HEK293 (cell line): Measurements from ENCODE around the gene C3orf20.
A peak's percentile ranks its signal among the peaks of the same experiment; 100 is the strongest.

ENCODE experiments used
- CTCF ChIA-PET: fragments of 350-600 bp; formaldehyde crosslinking; extraction: SDS; loops from one replicate; lab custom pipeline; 2021; ENCODE audit warnings: antibody characterized with exemption; lab: Yijun Ruan, JAX
- POLR2A ChIA-PET: fragments of 300-600 bp; formaldehyde crosslinking; extraction: SDS; loops from one replicate; lab custom pipeline; 2020; ENCODE audit warnings: antibody characterized with exemption, inconsistent platforms; lab: Yijun Ruan, JAX
- H3K27ac ChIP-seq: fragments of 200-500 bp; sonication (Bioruptor generic); 2 replicates; pipeline ENCODE4 v1.5.1; 2014; ENCODE audit warnings: low read depth, low read length, control low read depth, inconsistent platforms; ENCODE audit errors: extremely low read depth
- H3K36me3 ChIP-seq, 2 experiments: fragments of 200-500 bp in 1 of 2; sonication (Bioruptor generic) in 1 of 2; 1 replicate in 1 of 2; 2 replicates in 1 of 2; pipeline ENCODE4 v1.5.1; 2014 to 2017; ENCODE audit warnings: inconsistent platforms in 2 of 2, low read length in 2 of 2; ENCODE audit not compliant: control insufficient read depth in 2 of 2, insufficient read depth in 1 of 2
- H3K4me1 ChIP-seq: fragments of 200-500 bp; sonication (Bioruptor generic); 2 replicates; pipeline ENCODE4 v1.5.1; 2014; ENCODE audit warnings: mild to moderate bottlenecking, low read length, inconsistent platforms; ENCODE audit not compliant: control insufficient read depth, insufficient read depth
- H3K4me3 ChIP-seq: 2 replicates; pipeline ENCODE4 v1.5.1; 2011; ENCODE audit warnings: low read depth, mild to moderate bottlenecking, control low read depth, low read length, moderate library complexity
- H3K9me3 ChIP-seq: fragments of 200-500 bp; sonication (Bioruptor generic); 2 replicates; pipeline ENCODE4 v1.5.1; 2014; ENCODE audit warnings: low read depth, low read length, inconsistent platforms; ENCODE audit not compliant: control insufficient read depth, insufficient read depth
- HOXC10 ChIP-seq: sonication (generic); formaldehyde crosslinking; IDR thresholded peaks from 2 replicates; pipeline ENCODE4 v1.8.1; 2023; ENCODE audit warnings: mild to moderate bottlenecking, missing genetic modification reagents
- OSR2 ChIP-seq: fragments of 450-650 bp; formaldehyde crosslinking; IDR thresholded peaks from 2 replicates; pipeline ENCODE4 v1.5.1; 2016; ENCODE audit warnings: missing biosample characterization, missing genetic modification characterization
- SALL2 ChIP-seq: fragments of 450-650 bp; formaldehyde crosslinking; IDR thresholded peaks from 2 replicates; pipeline ENCODE4 v1.5.0; 2017; ENCODE audit warnings: missing biosample characterization, mild to moderate bottlenecking, missing genetic modification characterization, borderline replicate concordance
- SCRT1 ChIP-seq: fragments of 450-650 bp; formaldehyde crosslinking; IDR thresholded peaks from 2 replicates; pipeline ENCODE4 v1.5.1; 2016; ENCODE audit warnings: missing biosample characterization, missing genetic modification characterization, borderline replicate concordance
- YY1 ChIP-seq: fragments of 450-650 bp; formaldehyde crosslinking; IDR thresholded peaks from 2 replicates; pipeline ENCODE4 v1.5.1; 2018; ENCODE audit warnings: missing biosample characterization, missing genetic modification characterization
- ZBTB1 ChIP-seq: fragments of 450-650 bp; formaldehyde crosslinking; IDR thresholded peaks from 2 replicates; pipeline ENCODE4 v1.5.1; 2016; ENCODE audit warnings: missing biosample characterization, missing genetic modification characterization
- ZBTB17 ChIP-seq: fragments of 450-650 bp; formaldehyde crosslinking; IDR thresholded peaks from 2 replicates; pipeline ENCODE4 v1.5.1; 2016; ENCODE audit warnings: missing biosample characterization, missing genetic modification characterization
- ZBTB48 ChIP-seq: fragments of 450-650 bp; formaldehyde crosslinking; IDR thresholded peaks from 2 replicates; pipeline ENCODE4 v1.5.1; 2016; ENCODE audit warnings: missing biosample characterization, missing genetic modification characterization
- ZFP37 ChIP-seq: fragments of 450-650 bp; formaldehyde crosslinking; IDR thresholded peaks from 2 replicates; pipeline ENCODE4 v1.5.1; 2016; ENCODE audit warnings: missing biosample characterization, missing genetic modification characterization
- ZNF140 ChIP-seq: fragments of 450-650 bp; formaldehyde crosslinking; IDR thresholded peaks from 2 replicates; pipeline ENCODE4 v1.5.1; 2016; ENCODE audit warnings: missing biosample characterization, missing genetic modification characterization
- ZNF16 ChIP-seq: fragments of 450-650 bp; formaldehyde crosslinking; IDR thresholded peaks from 2 replicates; pipeline ENCODE4 v1.5.1; 2016; ENCODE audit warnings: low read depth, missing biosample characterization, missing genetic modification characterization
- ZNF214 ChIP-seq: fragments of 450-650 bp; formaldehyde crosslinking; IDR thresholded peaks from 2 replicates; pipeline ENCODE4 v1.5.1; 2017; ENCODE audit warnings: missing biosample characterization, mild to moderate bottlenecking, missing genetic modification characterization, borderline replicate concordance
- ZNF302 ChIP-seq: fragments of 450-650 bp; formaldehyde crosslinking; IDR thresholded peaks from 2 replicates; pipeline ENCODE4 v1.5.1; 2016; ENCODE audit warnings: missing biosample characterization, missing genetic modification characterization, low read depth
- ZNF350 ChIP-seq: fragments of 450-650 bp; formaldehyde crosslinking; IDR thresholded peaks from 2 replicates; pipeline ENCODE4 v1.5.0; 2017; ENCODE audit warnings: missing biosample characterization, mild to moderate bottlenecking, missing genetic modification characterization
- ZNF48 ChIP-seq: fragments of 450-650 bp; formaldehyde crosslinking; IDR thresholded peaks from 2 replicates; pipeline ENCODE4 v1.5.1; 2016; ENCODE audit warnings: missing biosample characterization, missing genetic modification characterization
- ZNF555 ChIP-seq: fragments of 450-650 bp; formaldehyde crosslinking; conservative IDR thresholded peaks from 2 replicates; pipeline ENCODE4 v1.5.1; 2017; ENCODE audit warnings: missing biosample characterization, mild to moderate bottlenecking, missing genetic modification characterization, inconsistent platforms
- ZNF558 ChIP-seq: fragments of 450-650 bp; formaldehyde crosslinking; IDR thresholded peaks from 2 replicates; pipeline ENCODE4 v1.5.1; 2016; ENCODE audit warnings: missing biosample characterization, missing genetic modification characterization
- ZNF571 ChIP-seq: fragments of 450-650 bp; formaldehyde crosslinking; IDR thresholded peaks from 2 replicates; pipeline ENCODE4 v1.5.0; 2017; ENCODE audit warnings: missing biosample characterization, missing genetic modification characterization
- ZNF610 ChIP-seq: fragments of 450-650 bp; formaldehyde crosslinking; IDR thresholded peaks from 2 replicates; pipeline ENCODE4 v1.5.1; 2016; ENCODE audit warnings: missing biosample characterization, missing genetic modification characterization, borderline replicate concordance
- ZNF664 ChIP-seq: fragments of 450-650 bp; formaldehyde crosslinking; IDR thresholded peaks from 2 replicates; pipeline ENCODE4 v1.5.1; 2016; ENCODE audit warnings: missing biosample characterization, missing genetic modification characterization
- TF ChIP-seq, protein P1 (sequence below): fragments of 450-650 bp; formaldehyde crosslinking; IDR thresholded peaks from 2 replicates; pipeline ENCODE4; 2016; ENCODE audit warnings: missing biosample characterization, missing genetic modification characterization
- TF ChIP-seq, protein P2 (sequence below): fragments of 450-650 bp; formaldehyde crosslinking; IDR thresholded peaks from 2 replicates; pipeline ENCODE4 v1.5.1; 2016; ENCODE audit warnings: missing biosample characterization, missing genetic modification characterization, borderline replicate concordance
- TF ChIP-seq, protein P3 (sequence below): fragments of 450-650 bp; formaldehyde crosslinking; IDR thresholded peaks from 2 replicates; pipeline ENCODE4 v1.5.1; 2016; ENCODE audit warnings: missing biosample characterization, missing genetic modification characterization
- TF ChIP-seq, protein P4 (sequence below): fragments of 450-650 bp; formaldehyde crosslinking; IDR thresholded peaks from 2 replicates; pipeline ENCODE4 v1.5.1; 2017; ENCODE audit warnings: missing biosample characterization, missing genetic modification characterization
- TF ChIP-seq, protein P5 (sequence below): fragments of 450-650 bp; IDR thresholded peaks from 2 replicates; pipeline ENCODE4 v1.5.1; 2018; ENCODE audit warnings: missing biosample characterization, mild to moderate bottlenecking, missing genetic modification characterization

The C3orf20 gene

DNA sequence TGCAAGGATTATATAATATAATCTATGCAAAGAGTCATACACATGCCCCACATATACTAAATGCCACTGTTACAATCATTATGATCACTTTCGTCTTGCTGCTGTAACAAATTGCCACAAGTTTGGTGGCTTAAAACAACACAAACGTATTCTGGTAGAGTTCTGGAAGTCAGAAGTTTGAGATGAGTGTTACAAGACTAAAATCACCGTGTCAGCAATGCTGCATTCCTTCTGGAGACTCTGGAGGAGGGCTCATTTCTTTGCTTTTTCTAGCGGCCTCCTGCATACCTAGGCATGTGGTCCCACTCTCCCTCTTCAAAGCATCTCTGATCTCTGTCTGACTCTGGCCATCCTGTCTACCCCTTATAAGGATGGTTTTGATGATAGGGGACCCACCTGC is 24.7 kb upstream of the C3orf20 start:
- H3K4me3 ChIP-seq, result no peak overlapping the region
- H3K36me3 ChIP-seq, result peaks cover 10 to 11% of the 10 kb centered on the region in 2 experiments
- peaks cover 5% of the 10 kb centered on the region for H3K4me1 ChIP-seq
- POLR2A ChIA-PET, result interaction anchor here (0.7 kb wide), 1 partner anchor 26 kb away, joined by 3 read pairs; no protein-coding TSS in a partner anchor
- TF ChIP-seq YY1 (tag by site-specific recombination), result no peak
- TF ChIP-seq, protein P1, sequence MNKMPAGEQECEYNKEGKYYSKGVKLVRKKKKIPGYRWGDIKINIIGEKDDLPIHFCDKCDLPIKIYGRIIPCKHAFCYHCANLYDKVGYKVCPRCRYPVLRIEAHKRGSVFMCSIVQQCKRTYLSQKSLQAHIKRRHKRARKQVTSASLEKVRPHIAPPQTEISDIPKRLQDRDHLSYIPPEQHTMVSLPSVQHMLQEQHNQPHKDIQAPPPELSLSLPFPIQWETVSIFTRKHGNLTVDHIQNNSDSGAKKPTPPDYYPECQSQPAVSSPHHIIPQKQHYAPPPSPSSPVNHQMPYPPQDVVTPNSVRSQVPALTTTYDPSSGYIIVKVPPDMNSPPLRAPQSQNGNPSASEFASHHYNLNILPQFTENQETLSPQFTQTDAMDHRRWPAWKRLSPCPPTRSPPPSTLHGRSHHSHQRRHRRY (tag by site-specific recombination), result no peak
- TF ChIP-seq ZNF555 (tag by site-specific recombination), result no peak
- TF ChIP-seq ZNF558 (tag by site-specific recombination), result no peak
- TF ChIP-seq, protein P2, sequence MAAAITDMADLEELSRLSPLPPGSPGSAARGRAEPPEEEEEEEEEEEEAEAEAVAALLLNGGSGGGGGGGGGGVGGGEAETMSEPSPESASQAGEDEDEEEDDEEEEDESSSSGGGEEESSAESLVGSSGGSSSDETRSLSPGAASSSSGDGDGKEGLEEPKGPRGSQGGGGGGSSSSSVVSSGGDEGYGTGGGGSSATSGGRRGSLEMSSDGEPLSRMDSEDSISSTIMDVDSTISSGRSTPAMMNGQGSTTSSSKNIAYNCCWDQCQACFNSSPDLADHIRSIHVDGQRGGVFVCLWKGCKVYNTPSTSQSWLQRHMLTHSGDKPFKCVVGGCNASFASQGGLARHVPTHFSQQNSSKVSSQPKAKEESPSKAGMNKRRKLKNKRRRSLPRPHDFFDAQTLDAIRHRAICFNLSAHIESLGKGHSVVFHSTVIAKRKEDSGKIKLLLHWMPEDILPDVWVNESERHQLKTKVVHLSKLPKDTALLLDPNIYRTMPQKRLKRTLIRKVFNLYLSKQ, result no peak
- TF ChIP-seq, protein P3, sequence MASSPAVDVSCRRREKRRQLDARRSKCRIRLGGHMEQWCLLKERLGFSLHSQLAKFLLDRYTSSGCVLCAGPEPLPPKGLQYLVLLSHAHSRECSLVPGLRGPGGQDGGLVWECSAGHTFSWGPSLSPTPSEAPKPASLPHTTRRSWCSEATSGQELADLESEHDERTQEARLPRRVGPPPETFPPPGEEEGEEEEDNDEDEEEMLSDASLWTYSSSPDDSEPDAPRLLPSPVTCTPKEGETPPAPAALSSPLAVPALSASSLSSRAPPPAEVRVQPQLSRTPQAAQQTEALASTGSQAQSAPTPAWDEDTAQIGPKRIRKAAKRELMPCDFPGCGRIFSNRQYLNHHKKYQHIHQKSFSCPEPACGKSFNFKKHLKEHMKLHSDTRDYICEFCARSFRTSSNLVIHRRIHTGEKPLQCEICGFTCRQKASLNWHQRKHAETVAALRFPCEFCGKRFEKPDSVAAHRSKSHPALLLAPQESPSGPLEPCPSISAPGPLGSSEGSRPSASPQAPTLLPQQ (tag by site-specific recombination), result no peak
- TF ChIP-seq ZNF16, result no peak
- TF ChIP-seq ZNF664, result no peak
- TF ChIP-seq ZBTB1 (tag by site-specific recombination), result no peak
- no peak for TF ChIP-seq ZNF302 (tag by site-specific recombination)
- no peak for TF ChIP-seq SCRT1 (tag by site-specific recombination)
- TF ChIP-seq, protein P4, sequence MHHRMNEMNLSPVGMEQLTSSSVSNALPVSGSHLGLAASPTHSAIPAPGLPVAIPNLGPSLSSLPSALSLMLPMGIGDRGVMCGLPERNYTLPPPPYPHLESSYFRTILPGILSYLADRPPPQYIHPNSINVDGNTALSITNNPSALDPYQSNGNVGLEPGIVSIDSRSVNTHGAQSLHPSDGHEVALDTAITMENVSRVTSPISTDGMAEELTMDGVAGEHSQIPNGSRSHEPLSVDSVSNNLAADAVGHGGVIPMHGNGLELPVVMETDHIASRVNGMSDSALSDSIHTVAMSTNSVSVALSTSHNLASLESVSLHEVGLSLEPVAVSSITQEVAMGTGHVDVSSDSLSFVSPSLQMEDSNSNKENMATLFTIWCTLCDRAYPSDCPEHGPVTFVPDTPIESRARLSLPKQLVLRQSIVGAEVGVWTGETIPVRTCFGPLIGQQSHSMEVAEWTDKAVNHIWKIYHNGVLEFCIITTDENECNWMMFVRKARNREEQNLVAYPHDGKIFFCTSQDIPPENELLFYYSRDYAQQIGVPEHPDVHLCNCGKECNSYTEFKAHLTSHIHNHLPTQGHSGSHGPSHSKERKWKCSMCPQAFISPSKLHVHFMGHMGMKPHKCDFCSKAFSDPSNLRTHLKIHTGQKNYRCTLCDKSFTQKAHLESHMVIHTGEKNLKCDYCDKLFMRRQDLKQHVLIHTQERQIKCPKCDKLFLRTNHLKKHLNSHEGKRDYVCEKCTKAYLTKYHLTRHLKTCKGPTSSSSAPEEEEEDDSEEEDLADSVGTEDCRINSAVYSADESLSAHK (tag by site-specific recombination), result no peak
- no peak for TF ChIP-seq ZNF48 (tag by site-specific recombination)
- no peak for TF ChIP-seq ZNF350 (tag by site-specific recombination)
- TF ChIP-seq ZNF571, result no peak
- TF ChIP-seq ZNF214 (tag by site-specific recombination), result no peak
- TF ChIP-seq ZNF140 (tag by site-specific recombination), result no peak
- TF ChIP-seq OSR2 (tag by site-specific recombination), result no peak
- no peaks in the 10 kb centered on the region for H3K9me3 ChIP-seq
- CTCF ChIA-PET, result interaction anchor here (0.5 to 0.7 kb wide), 3 partner anchors 18 to 138 kb away, joined by 3 to 6 read pairs (median 4); no protein-coding TSS in a partner anchor
- H3K27ac ChIP-seq, result no peak overlapping the region

DNA sequence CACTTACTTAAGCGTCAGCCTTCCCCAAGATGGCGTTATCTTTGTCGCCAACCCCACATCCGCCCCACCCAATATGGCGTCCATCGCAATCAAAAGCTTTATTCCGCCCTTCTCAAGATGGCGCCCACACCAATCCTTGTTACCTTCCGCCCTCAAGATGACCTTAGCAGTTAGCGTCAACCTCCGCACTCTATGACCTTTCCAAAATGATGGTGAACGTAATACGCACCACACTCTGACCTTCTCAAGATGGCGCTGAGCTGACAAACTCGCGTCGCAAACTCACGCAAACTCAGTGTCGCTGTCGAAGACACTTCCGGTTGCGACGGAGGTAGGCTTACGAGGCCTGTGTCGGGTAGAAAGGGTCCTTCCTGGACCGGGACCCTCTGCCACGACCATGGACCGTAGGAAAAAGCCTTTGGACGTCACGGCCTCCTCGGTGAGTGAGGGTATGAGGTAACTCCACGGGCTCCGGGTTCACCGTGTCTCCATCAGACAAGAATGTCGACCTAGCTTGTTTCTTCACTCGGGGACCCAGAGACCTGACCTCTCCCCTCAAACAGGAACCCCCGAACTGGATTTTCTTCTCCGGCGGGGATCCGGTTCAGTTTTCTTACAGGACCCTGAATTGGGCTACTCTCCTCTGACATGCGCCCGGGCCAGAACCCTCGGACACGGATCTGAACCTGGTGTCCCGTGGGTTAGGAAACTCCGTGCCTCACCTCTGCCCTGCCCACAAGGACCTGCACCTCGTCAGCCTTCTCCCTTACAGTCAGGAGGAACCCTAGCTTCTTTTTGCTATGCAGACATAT is 23.3 kb upstream of the C3orf20 start, which contains the start of gene CCDC174:
Gene CCDC174 (plus strand): TSS at position 323 of the 812 bp plus-strand sequence. CDS start 75 bp downstream, at position 398.
- peaks cover 25 to 26% of the 10 kb centered on the region in 2 experiments for H3K36me3 ChIP-seq
- CTCF ChIA-PET, result interaction anchor here (0.5 to 2.4 kb wide), 9 partner anchors 16 to 429 kb away, joined by 3 to 9 read pairs (median 4); no protein-coding TSS in a partner anchor
- H3K27ac ChIP-seq, result peak within 1 kb of the TSS; percentile 39
- POLR2A ChIA-PET, result interaction anchor here (0.8 to 1.5 kb wide), 10 partner anchors 8 to 527 kb away, joined by 3 to 14 read pairs (median 4); partner anchors contain the start of genes CHCHD4, LSM3, TMEM43 and XPC
- peaks cover 5% of the 10 kb centered on the region for H3K4me1 ChIP-seq
- H3K4me3 ChIP-seq, result peak within 1 kb of the TSS; percentile 93
- no peaks in the 10 kb centered on the region for H3K9me3 ChIP-seq
- TF ChIP-seq ZBTB17 (tag by site-specific recombination), result peak; percentile 100
- peak; percentile 85 for TF ChIP-seq ZNF610 (tag by site-specific recombination)
- no peak for TF ChIP-seq SALL2 (tag by site-specific recombination)
- TF ChIP-seq, protein P5, sequence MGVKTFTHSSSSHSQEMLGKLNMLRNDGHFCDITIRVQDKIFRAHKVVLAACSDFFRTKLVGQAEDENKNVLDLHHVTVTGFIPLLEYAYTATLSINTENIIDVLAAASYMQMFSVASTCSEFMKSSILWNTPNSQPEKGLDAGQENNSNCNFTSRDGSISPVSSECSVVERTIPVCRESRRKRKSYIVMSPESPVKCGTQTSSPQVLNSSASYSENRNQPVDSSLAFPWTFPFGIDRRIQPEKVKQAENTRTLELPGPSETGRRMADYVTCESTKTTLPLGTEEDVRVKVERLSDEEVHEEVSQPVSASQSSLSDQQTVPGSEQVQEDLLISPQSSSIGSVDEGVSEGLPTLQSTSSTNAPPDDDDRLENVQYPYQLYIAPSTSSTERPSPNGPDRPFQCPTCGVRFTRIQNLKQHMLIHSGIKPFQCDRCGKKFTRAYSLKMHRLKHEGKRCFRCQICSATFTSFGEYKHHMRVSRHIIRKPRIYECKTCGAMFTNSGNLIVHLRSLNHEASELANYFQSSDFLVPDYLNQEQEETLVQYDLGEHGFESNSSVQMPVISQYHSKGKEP (tag by site-specific recombination), result no peak
- no peak for TF ChIP-seq ZNF571
- 0 out of 2 replicates have a peak, but pooled peaks have one; percentile 16 for TF ChIP-seq ZBTB48
- TF ChIP-seq ZFP37 (tag by site-specific recombination), result no peak; the same call in 1 of the 2 replicates
- no peak for TF ChIP-seq HOXC10
